Stimulated activated naive CD8-positive, alpha-beta T cell treated with anti-CD3 and anti-CD28 coated beads, Interleukin-15, Interleukin-2, amounts not matched to agents 100 ng/mL and 50 ng/mL, for 24 hours (primary cell): ENCODE results near the gene CERS3.

Source experiments
- H3K27ac Mint-ChIP-seq: one replicate; pipeline ENCODE4 v1.8.0; 2021; ENCODE audit warnings: mild to moderate bottlenecking, mixed read lengths
- H3K27me3 Mint-ChIP-seq: one replicate; pipeline ENCODE4 v1.8.0; 2021; ENCODE audit warnings: mixed read lengths
- H3K36me3 Mint-ChIP-seq: one replicate; pipeline ENCODE4 v1.8.0; 2021; ENCODE audit warnings: low read depth, mixed read lengths
- H3K4me1 Mint-ChIP-seq: one replicate; pipeline ENCODE4 v1.8.0; 2021; ENCODE audit warnings: low read depth, mixed read lengths
- H3K4me3 Mint-ChIP-seq: one replicate; pipeline ENCODE4 v1.8.0; 2021; ENCODE audit warnings: mild to moderate bottlenecking, mixed read lengths
- H3K9me3 Mint-ChIP-seq: one replicate; pipeline ENCODE4 v1.8.0; 2021; ENCODE audit warnings: mixed read lengths

Gene CERS3

GRCh38 chr15:100528833-100529428, at the start of gene CERS3:
TSS of gene CERS3 (minus strand) at chr15:100528950. CDS start at chr15:100501849, 27,101 bp downstream.
- H3K27me3 Mint-ChIP-seq: no peaks in the 10 kb centered on the region
- H3K4me1 Mint-ChIP-seq: no peaks in the 10 kb centered on the region
- no peak within 1 kb of the TSS for H3K27ac Mint-ChIP-seq
- no peaks in the 10 kb centered on the region for H3K36me3 Mint-ChIP-seq
- no peak within 1 kb of the TSS for H3K4me3 Mint-ChIP-seq
- H3K9me3 Mint-ChIP-seq: no peaks in the 10 kb centered on the region

GRCh38 chr15:100573526-100573925, 44.8 kb upstream of the CERS3 start:
- H3K4me3 Mint-ChIP-seq: no peak overlapping the region
- peaks cover 71% of the 10 kb centered on the region for H3K36me3 Mint-ChIP-seq
- H3K9me3 Mint-ChIP-seq: no peaks in the 10 kb centered on the region
- H3K4me1 Mint-ChIP-seq: peaks cover 41% of the 10 kb centered on the region
- peak overlapping the region; percentile 37 for H3K27ac Mint-ChIP-seq
- no peaks in the 10 kb centered on the region for H3K27me3 Mint-ChIP-seq

- no peak overlapping the region for H3K4me3 Mint-ChIP-seq
- H3K9me3 Mint-ChIP-seq: no peaks in the 10 kb centered on the region
- peaks cover 41% of the 10 kb centered on the region for H3K4me1 Mint-ChIP-seq
- H3K27ac Mint-ChIP-seq: no peak overlapping the region
- H3K36me3 Mint-ChIP-seq: peaks cover 75% of the 10 kb centered on the region
- H3K27me3 Mint-ChIP-seq: no peaks in the 10 kb centered on the region
Measured at GRCh38 chr15:100572362-100572983, 43.7 kb upstream of the CERS3 start.

GRCh38 chr15:100571592-100572167, 42.9 kb upstream of the CERS3 start:
- Mint-ChIP-seq H3K36me3 (peaks cover 80% of the 10 kb centered on the region), H3K27ac (peak overlapping the region; percentile 45), H3K4me1 (peaks cover 39% of the 10 kb centered on the region), H3K4me3 (no peak overlapping the region), H3K27me3 (no peaks in the 10 kb centered on the region), H3K9me3 (no peaks in the 10 kb centered on the region)

- H3K9me3 Mint-ChIP-seq: no peaks in the 10 kb centered on the region
- H3K27me3 Mint-ChIP-seq: no peaks in the 10 kb centered on the region
- H3K36me3 Mint-ChIP-seq: peaks cover 78% of the 10 kb centered on the region
- peaks cover 31% of the 10 kb centered on the region for H3K4me1 Mint-ChIP-seq
- peak overlapping the region; percentile 73 for H3K27ac Mint-ChIP-seq
- H3K4me3 Mint-ChIP-seq: no peak overlapping the region
Measured at GRCh38 chr15:100570735-100571313, 42.1 kb upstream of the CERS3 start.

GRCh38 chr15:100570275-100570674, 41.5 kb upstream of the CERS3 start:
- Mint-ChIP-seq H3K36me3 (peaks cover 78% of the 10 kb centered on the region), H3K27ac (peak overlapping the region; percentile 73), H3K9me3 (no peaks in the 10 kb centered on the region), H3K27me3 (no peaks in the 10 kb centered on the region), H3K4me3 (no peak overlapping the region), H3K4me1 (peaks cover 29% of the 10 kb centered on the region)

- Mint-ChIP-seq H3K4me3 (no peak overlapping the region), H3K9me3 (no peaks in the 10 kb centered on the region), H3K36me3 (peaks cover 78% of the 10 kb centered on the region), H3K4me1 (peaks cover 29% of the 10 kb centered on the region), H3K27ac (peak overlapping the region; percentile 19), H3K27me3 (no peaks in the 10 kb centered on the region)
Measured at GRCh38 chr15:100569391-100569790, 40.6 kb upstream of the CERS3 start.

GRCh38 chr15:100566850-100567628, 38.3 kb upstream of the CERS3 start:
- Mint-ChIP-seq H3K4me3 (no peak overlapping the region), H3K9me3 (no peaks in the 10 kb centered on the region), H3K36me3 (peaks cover 81% of the 10 kb centered on the region), H3K27ac (no peak overlapping the region), H3K27me3 (no peaks in the 10 kb centered on the region), H3K4me1 (peaks cover 21% of the 10 kb centered on the region)

- Mint-ChIP-seq H3K9me3 (no peaks in the 10 kb centered on the region), H3K4me1 (peaks cover 6% of the 10 kb centered on the region), H3K27me3 (no peaks in the 10 kb centered on the region), H3K36me3 (peaks cover 79% of the 10 kb centered on the region), H3K27ac (no peak overlapping the region), H3K4me3 (no peak overlapping the region)
Measured at GRCh38 chr15:100565591-100565990, 36.8 kb upstream of the CERS3 start.

GRCh38 chr15:100560323-100560722, 31.6 kb upstream of the CERS3 start:
- H3K4me1 Mint-ChIP-seq: no peaks in the 10 kb centered on the region
- H3K9me3 Mint-ChIP-seq: no peaks in the 10 kb centered on the region
- H3K36me3 Mint-ChIP-seq: peaks cover 50% of the 10 kb centered on the region
- no peak overlapping the region for H3K4me3 Mint-ChIP-seq
- H3K27me3 Mint-ChIP-seq: no peaks in the 10 kb centered on the region
- no peak overlapping the region for H3K27ac Mint-ChIP-seq

- Mint-ChIP-seq H3K27me3 (no peaks in the 10 kb centered on the region), H3K36me3 (peaks cover 43% of the 10 kb centered on the region), H3K4me1 (no peaks in the 10 kb centered on the region), H3K4me3 (no peak overlapping the region), H3K27ac (no peak overlapping the region), H3K9me3 (no peaks in the 10 kb centered on the region)
Measured at GRCh38 chr15:100559330-100559729, 30.6 kb upstream of the CERS3 start.

- Mint-ChIP-seq H3K36me3 (peaks cover 44% of the 10 kb centered on the region), H3K27me3 (no peaks in the 10 kb centered on the region), H3K4me3 (no peak overlapping the region), H3K27ac (no peak overlapping the region), H3K4me1 (no peaks in the 10 kb centered on the region), H3K9me3 (no peaks in the 10 kb centered on the region)
Measured at GRCh38 chr15:100558771-100559254, 30.1 kb upstream of the CERS3 start.

GRCh38 chr15:100553468-100553867, 24.7 kb upstream of the CERS3 start:
- Mint-ChIP-seq H3K4me3 (no peak overlapping the region), H3K27ac (no peak overlapping the region), H3K27me3 (no peaks in the 10 kb centered on the region), H3K9me3 (no peaks in the 10 kb centered on the region), H3K36me3 (peaks cover 29% of the 10 kb centered on the region), H3K4me1 (no peaks in the 10 kb centered on the region)

- H3K27ac Mint-ChIP-seq: no peak overlapping the region
- peaks cover 3% of the 10 kb centered on the region for H3K4me1 Mint-ChIP-seq
- H3K36me3 Mint-ChIP-seq: peaks cover 18% of the 10 kb centered on the region
- H3K27me3 Mint-ChIP-seq: no peaks in the 10 kb centered on the region
- H3K9me3 Mint-ChIP-seq: no peaks in the 10 kb centered on the region
- no peak overlapping the region for H3K4me3 Mint-ChIP-seq
Measured at GRCh38 chr15:100547961-100548360, 19.2 kb upstream of the CERS3 start.

- no peaks in the 10 kb centered on the region for H3K27me3 Mint-ChIP-seq
- peaks cover 3% of the 10 kb centered on the region for H3K4me1 Mint-ChIP-seq
- peaks cover under 1% of the 10 kb centered on the region for H3K36me3 Mint-ChIP-seq
- no peaks in the 10 kb centered on the region for H3K9me3 Mint-ChIP-seq
- no peak overlapping the region for H3K27ac Mint-ChIP-seq
- no peak overlapping the region for H3K4me3 Mint-ChIP-seq
Measured at GRCh38 chr15:100544946-100545345, 16.2 kb upstream of the CERS3 start.
